Naive thymus-derived CD4-positive, alpha-beta T cell (primary cell): ENCODE results near the gene GPR161. TPM values are rescaled to one million over a fixed set of nuclear protein-coding genes. Genes with fewer than 3 reads are reported as not detected.

Source experiments
- ATAC-seq: fragments of 150-1000 bp; cut with Tn5 transposase; 2 replicates; pipeline ENCODE4 v1.10.0; 2021; ENCODE audit warnings: mild to moderate bottlenecking, moderate library complexity
- CTCF ChIA-PET: fragments of 350-600 bp; sonication (Branson Sonifier 250); formaldehyde crosslinking; loops from one replicate; lab custom pipeline; 2021; ENCODE audit warnings: antibody characterized with exemption; lab: Charles Lee
- POLR2A ChIA-PET: fragments of 350-600 bp; sonication (Branson Sonifier 250); formaldehyde crosslinking; loops from one replicate; lab custom pipeline; 2021; ENCODE audit warnings: antibody characterized with exemption, inconsistent platforms; lab: Charles Lee
- DNase-seq, 9 donors: peaks; one replicate each; pipeline versions ENCODE4 v3.0.0 to v3.0.0-alpha.2; 2020 to 2022; ENCODE audit warnings: mixed read lengths in 1 of 9
- H3K27ac ChIP-seq: one replicate; pipeline ENCODE4 v1.7.0; 2013; ENCODE audit warnings: mild to moderate bottlenecking, low read depth, low read length, moderate library complexity
- H3K27me3 ChIP-seq, 2 donors: one replicate each; pipeline ENCODE4 v1.7.0; 2013; ENCODE audit warnings: low read length in 2 of 2, mild to moderate bottlenecking in 2 of 2, moderate library complexity in 2 of 2; ENCODE audit not compliant: control insufficient read depth in 2 of 2, insufficient read depth in 2 of 2
- H3K36me3 ChIP-seq, 3 experiments: 1 replicate in 2 of 3; 2 replicates in 1 of 3; pipeline ENCODE4 v1.7.0; 2013; ENCODE audit warnings: low read length in 3 of 3, mild to moderate bottlenecking in 3 of 3, moderate library complexity in 1 of 3; ENCODE audit not compliant: insufficient read depth in 3 of 3, control insufficient read depth in 2 of 3
- H3K4me1 ChIP-seq, 2 donors: one replicate each; pipeline ENCODE4 v1.7.0; 2013; ENCODE audit warnings: low read length in 2 of 2, mild to moderate bottlenecking in 2 of 2, moderate library complexity in 1 of 2; ENCODE audit not compliant: control insufficient read depth in 2 of 2, insufficient read depth in 2 of 2
- H3K4me3 ChIP-seq: 2 replicates; pipeline ENCODE4 v1.7.0; 2013; ENCODE audit warnings: mild to moderate bottlenecking, low read length
- H3K9me3 ChIP-seq, 3 experiments: 1 replicate in 2 of 3; 2 replicates in 1 of 3; pipeline ENCODE4 v1.7.0; 2013; ENCODE audit warnings: low read length in 3 of 3; ENCODE audit not compliant: control insufficient read depth in 2 of 3
- H3K27ac Mint-ChIP-seq, 9 donors: one replicate each; pipeline ENCODE4 v1.8.0; 2020 to 2022; ENCODE audit warnings: mixed read lengths in 9 of 9, mild to moderate bottlenecking in 8 of 9, moderate library complexity in 5 of 9, inconsistent platforms in 2 of 9
- H3K27me3 Mint-ChIP-seq, 5 donors: one replicate each; pipeline ENCODE4 v1.8.0; 2021 to 2022; ENCODE audit warnings: mixed read lengths in 5 of 5, mild to moderate bottlenecking in 1 of 5
- H3K36me3 Mint-ChIP-seq, 5 donors: one replicate each; pipeline ENCODE4 v1.8.0; 2020 to 2022; ENCODE audit warnings: mixed read lengths in 5 of 5, mild to moderate bottlenecking in 3 of 5, inconsistent platforms in 1 of 5
- H3K4me1 Mint-ChIP-seq, 7 donors: one replicate each; pipeline ENCODE4 v1.8.0; 2020 to 2022; ENCODE audit warnings: mixed read lengths in 7 of 7, mild to moderate bottlenecking in 3 of 7, inconsistent platforms in 1 of 7
- H3K4me3 Mint-ChIP-seq, 10 donors: one replicate each; pipeline ENCODE4 v1.8.0; 2020 to 2022; ENCODE audit warnings: mild to moderate bottlenecking in 10 of 10, mixed read lengths in 10 of 10, moderate library complexity in 6 of 10, inconsistent platforms in 2 of 10
- H3K9me3 Mint-ChIP-seq, 11 donors: one replicate each; pipeline ENCODE4 v1.8.0; 2020 to 2022; ENCODE audit warnings: mixed read lengths in 11 of 11, mild to moderate bottlenecking in 4 of 11, inconsistent platforms in 1 of 11, moderate library complexity in 1 of 11
- intact Hi-C, 2 donors: fragments of 100-400 bp; cut with micrococcal nuclease; formaldehyde crosslinking; loops; one replicate each; pipeline ENCODE4 v1.15.1; 2023
- polyA plus RNA-seq, 2 donors: library from polyadenylated mRNA; unstranded; fragments of 300-500 nt; fragmentation: Illumina TruSeq; gene quantifications; one replicate each; pipeline ENCODE4 v1.2.3, GENCODE V29; 2021
- total RNA-seq, 6 experiments: library from RNA in 5 of 6; stranded (reverse) in 5 of 6; gene quantifications; 1 replicate in 5 of 6; 2 replicates in 1 of 6; pipeline ENCODE4 v1.2.3 and lab custom pipeline; 2021 to 2026

Gene GPR161
- total and polyA plus RNA-seq, 7 experiments from 2014 or later = 0.05 to 0.60 (median 0.17) TPM; not detected in 3

DNA sequence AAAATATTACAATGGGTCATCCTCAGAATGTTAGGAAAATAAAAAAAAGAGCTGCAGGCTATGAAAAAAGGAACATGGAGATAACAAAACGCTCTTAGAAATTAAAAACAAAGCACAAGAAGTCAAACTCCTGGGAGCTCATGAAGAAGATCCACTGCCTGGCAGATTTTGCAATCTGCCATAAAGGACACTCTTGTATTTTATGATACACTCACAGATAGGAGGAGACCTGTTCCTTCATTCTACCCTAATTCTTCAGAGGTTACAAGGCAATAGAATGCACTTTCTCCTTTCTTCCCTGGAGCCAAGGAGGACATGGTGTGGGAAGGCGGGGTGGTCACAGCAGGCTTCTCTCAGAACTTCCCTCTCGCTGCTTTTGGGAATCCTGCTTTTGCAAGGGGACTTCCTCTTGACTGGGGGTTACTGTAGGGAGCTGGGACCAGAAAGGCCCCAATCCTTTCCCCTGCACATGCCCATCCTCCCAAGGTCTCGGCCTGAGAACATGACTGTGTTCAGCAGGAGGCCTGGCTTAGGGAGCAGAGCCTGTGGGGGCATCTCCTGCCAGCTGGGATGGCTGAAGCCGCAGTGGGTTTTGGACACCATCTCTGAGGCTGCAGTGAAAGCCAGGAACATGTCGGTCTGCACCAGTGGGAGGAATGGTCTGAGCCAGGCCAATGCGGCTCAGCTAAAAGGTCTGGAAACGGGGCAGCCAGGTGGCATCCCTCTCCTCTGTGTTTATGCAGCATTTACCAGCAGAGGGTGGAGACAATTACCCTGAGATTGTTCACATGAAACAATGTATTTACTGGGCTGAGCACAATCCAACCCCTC lies 44.8 kb downstream of the GPR161 start:
- no peaks in the 10 kb centered on the region for H3K9me3 ChIP-seq
- Mint-ChIP-seq H3K27ac (peak overlapping the region in 1 of 9 donors; percentile 65), H3K27me3 (peaks cover 0 to 15% (median 4%) of the 10 kb centered on the region in 5 donors), H3K4me1 (peaks cover 0 to 3% (median 0%) of the 10 kb centered on the region in 7 donors), H3K9me3 (no peaks in the 10 kb centered on the region), H3K4me3 (no peak overlapping the region), H3K36me3 (no peaks in the 10 kb centered on the region)
- ChIA-PET POLR2A (no interaction called here), CTCF (interaction anchor here (0.9 kb wide), 1 partner anchor 9 kb away, joined by 4 read pairs; no protein-coding TSS in a partner anchor)
- intact Hi-C loops = no loop called here
- H3K4me1 ChIP-seq = no peaks in the 10 kb centered on the region
- DNase-seq (no peak), ATAC-seq (no peak)
- no peak overlapping the region for H3K27ac ChIP-seq
- no peaks in the 10 kb centered on the region for H3K27me3 ChIP-seq
- no peaks in the 10 kb centered on the region for H3K36me3 ChIP-seq
- no peak overlapping the region for H3K4me3 ChIP-seq

DNA sequence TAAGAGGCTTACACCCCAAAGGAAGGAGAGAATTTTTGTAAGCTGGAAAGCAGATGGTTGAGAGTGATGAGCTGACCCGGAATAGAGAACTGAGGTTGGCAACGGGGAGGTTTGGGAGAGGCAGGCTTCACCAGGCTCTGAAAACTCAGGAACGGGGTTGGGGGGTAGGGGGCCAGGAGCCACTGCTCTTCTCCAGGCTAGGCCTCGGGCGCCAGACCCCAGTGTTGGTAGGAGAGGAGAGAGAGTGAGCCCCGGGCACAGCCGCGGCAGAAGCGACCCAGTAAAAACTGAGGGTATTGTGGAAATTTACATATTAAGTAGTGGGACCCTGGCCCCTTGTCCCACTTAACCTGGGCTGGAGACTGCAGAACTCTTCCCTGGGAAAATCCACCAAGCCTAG lies 45.7 kb downstream of the GPR161 start:
- CTCF ChIA-PET = no interaction called here
- intact Hi-C loops = no loop called here
- no peak overlapping the region for H3K27ac ChIP-seq
- no peaks in the 10 kb centered on the region for H3K36me3 Mint-ChIP-seq
- no peak overlapping the region for H3K27ac Mint-ChIP-seq
- no peaks in the 10 kb centered on the region for H3K4me1 ChIP-seq
- DNase-seq (no peak), ATAC-seq (no peak)
- no peaks in the 10 kb centered on the region for H3K36me3 ChIP-seq
- POLR2A ChIA-PET = interaction anchor here (0.9 kb wide), 1 partner anchor 1015 kb away, joined by 4 read pairs; no protein-coding TSS in a partner anchor
- peaks cover 0 to 15% (median 4%) of the 10 kb centered on the region in 5 donors for H3K27me3 Mint-ChIP-seq
- no peak overlapping the region for H3K4me3 ChIP-seq
- no peaks in the 10 kb centered on the region for H3K27me3 ChIP-seq
- no peaks in the 10 kb centered on the region for H3K9me3 ChIP-seq
- peaks cover 0 to 3% (median 0%) of the 10 kb centered on the region in 7 donors for H3K4me1 Mint-ChIP-seq
- H3K9me3 Mint-ChIP-seq = no peaks in the 10 kb centered on the region
- no peak overlapping the region for H3K4me3 Mint-ChIP-seq

DNA sequence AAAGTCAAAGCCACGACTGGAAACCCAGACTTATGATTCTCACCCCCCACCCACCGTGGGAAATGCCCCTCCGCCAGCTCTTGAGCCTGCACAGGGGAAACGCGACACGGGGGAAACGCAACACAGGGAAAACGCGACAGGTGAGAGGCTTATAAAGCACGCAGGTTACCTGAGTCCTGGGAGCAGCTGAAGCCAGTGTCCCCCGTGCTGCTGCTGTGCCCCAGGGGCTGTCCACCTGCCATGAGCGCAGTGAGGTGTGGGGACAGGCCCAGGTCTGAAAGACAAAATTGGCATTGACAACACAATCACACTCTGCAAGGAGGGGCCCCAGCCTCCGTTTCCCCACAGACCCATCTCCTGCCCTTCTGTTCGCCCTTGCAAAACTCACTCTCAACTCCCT lies 46.3 kb downstream of the GPR161 start:
- Histone ChIP-seq H3K4me3 (no peak overlapping the region), H3K36me3 (no peaks in the 10 kb centered on the region), H3K27ac (no peak overlapping the region), H3K9me3 (no peaks in the 10 kb centered on the region), H3K4me1 (no peaks in the 10 kb centered on the region), H3K27me3 (no peaks in the 10 kb centered on the region)
- Mint-ChIP-seq H3K27ac (no peak overlapping the region), H3K4me1 (peaks cover 0 to under 1% (median 0%) of the 10 kb centered on the region in 7 donors), H3K4me3 (no peak overlapping the region), H3K9me3 (no peaks in the 10 kb centered on the region), H3K27me3 (peaks cover 0 to 15% (median 4%) of the 10 kb centered on the region in 5 donors), H3K36me3 (no peaks in the 10 kb centered on the region)
- ChIA-PET CTCF (no interaction called here), POLR2A (interaction anchor here (0.9 kb wide), 1 partner anchor 1016 kb away, joined by 4 read pairs; no protein-coding TSS in a partner anchor)
- DNase-seq (no peak), ATAC-seq (no peak)
- intact Hi-C loops = no loop called here

DNA sequence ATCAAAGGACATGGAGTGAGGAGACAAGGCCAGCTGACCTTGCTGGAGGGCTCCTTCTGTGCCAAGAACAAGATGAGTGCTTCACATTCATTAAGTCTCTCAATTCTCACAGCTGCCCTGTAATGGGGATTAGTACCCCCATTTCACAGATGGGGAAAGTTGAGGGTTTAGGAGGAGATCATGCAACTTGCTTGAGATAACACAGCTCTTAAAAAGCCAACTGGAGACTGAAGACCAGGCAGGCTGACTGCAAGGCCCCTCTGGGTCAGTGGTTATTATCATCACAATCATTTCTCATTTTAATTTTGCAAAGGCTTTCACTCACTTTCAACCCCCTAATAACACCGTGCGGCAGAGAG lies 46.8 kb downstream of the GPR161 start:
- Mint-ChIP-seq H3K4me1 (no peaks in the 10 kb centered on the region), H3K27me3 (peaks cover 0 to 14% (median 4%) of the 10 kb centered on the region in 5 donors), H3K4me3 (no peak overlapping the region), H3K27ac (no peak overlapping the region), H3K36me3 (no peaks in the 10 kb centered on the region), H3K9me3 (no peaks in the 10 kb centered on the region)
- Histone ChIP-seq H3K4me1 (no peaks in the 10 kb centered on the region), H3K27me3 (no peaks in the 10 kb centered on the region), H3K4me3 (no peak overlapping the region), H3K36me3 (no peaks in the 10 kb centered on the region), H3K27ac (no peak overlapping the region), H3K9me3 (no peaks in the 10 kb centered on the region)
- POLR2A ChIA-PET = interaction anchor here (0.9 kb wide), 1 partner anchor 1016 kb away, joined by 4 read pairs; no protein-coding TSS in a partner anchor
- intact Hi-C loops = loop anchor here in 1 of 2 donors (10.0 kb wide), 2 partner anchors 285 to 485 kb away; no protein-coding TSS in a partner anchor
- DNase-seq = no peak
- ATAC-seq = no peak
- CTCF ChIA-PET = no interaction called here

DNA sequence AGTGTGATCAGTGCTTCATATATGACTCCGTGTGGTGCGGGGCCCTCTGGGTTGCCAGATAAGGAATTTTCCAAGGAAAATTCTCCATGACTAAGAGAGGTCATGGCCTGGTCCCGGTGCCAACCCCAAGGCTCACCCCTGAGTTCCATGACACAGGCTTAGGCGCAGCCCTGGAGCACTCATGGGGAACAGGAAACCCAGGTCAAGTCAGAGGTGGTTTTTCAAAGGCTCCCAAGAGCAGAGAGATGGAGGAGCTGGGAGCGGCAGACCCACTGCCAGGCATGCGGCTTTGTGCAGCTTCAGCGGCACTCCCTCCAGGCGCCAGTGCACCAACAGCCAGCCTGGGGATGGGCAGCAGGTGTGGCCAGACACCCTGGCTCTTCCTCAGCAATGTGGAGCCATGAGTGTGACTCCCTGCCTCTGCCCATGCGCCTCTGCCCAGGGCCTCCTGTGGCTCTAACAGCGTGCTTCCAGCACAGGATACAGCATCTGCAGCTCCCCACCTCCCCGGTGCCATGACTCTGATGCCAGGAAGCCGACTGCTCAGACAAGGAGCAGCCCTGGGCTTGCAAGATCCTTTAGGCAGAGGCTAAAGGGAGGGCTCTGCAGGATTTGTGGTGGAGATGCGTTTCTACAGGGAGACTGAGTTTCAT lies 47.3 kb downstream of the GPR161 start:
- no peaks in the 10 kb centered on the region for H3K27me3 ChIP-seq
- intact Hi-C loops = loop anchor here in 1 of 2 donors (10.0 kb wide), 2 partner anchors 285 to 485 kb away; no protein-coding TSS in a partner anchor
- ATAC-seq = no peak
- H3K4me3 Mint-ChIP-seq = no peak overlapping the region
- H3K4me1 Mint-ChIP-seq = peaks cover 0 to 3% (median 0%) of the 10 kb centered on the region in 7 donors
- H3K9me3 ChIP-seq = no peaks in the 10 kb centered on the region
- no peaks in the 10 kb centered on the region for H3K36me3 ChIP-seq
- no peak overlapping the region for H3K27ac ChIP-seq
- no peaks in the 10 kb centered on the region for H3K9me3 Mint-ChIP-seq
- peaks cover 0 to 9% (median 4%) of the 10 kb centered on the region in 5 donors for H3K27me3 Mint-ChIP-seq
- ChIA-PET POLR2A (no interaction called here), CTCF (no interaction called here)
- H3K4me1 ChIP-seq = no peaks in the 10 kb centered on the region
- H3K36me3 Mint-ChIP-seq = no peaks in the 10 kb centered on the region
- H3K27ac Mint-ChIP-seq = no peak overlapping the region
- DNase-seq = no peak
- H3K4me3 ChIP-seq = no peak overlapping the region

DNA sequence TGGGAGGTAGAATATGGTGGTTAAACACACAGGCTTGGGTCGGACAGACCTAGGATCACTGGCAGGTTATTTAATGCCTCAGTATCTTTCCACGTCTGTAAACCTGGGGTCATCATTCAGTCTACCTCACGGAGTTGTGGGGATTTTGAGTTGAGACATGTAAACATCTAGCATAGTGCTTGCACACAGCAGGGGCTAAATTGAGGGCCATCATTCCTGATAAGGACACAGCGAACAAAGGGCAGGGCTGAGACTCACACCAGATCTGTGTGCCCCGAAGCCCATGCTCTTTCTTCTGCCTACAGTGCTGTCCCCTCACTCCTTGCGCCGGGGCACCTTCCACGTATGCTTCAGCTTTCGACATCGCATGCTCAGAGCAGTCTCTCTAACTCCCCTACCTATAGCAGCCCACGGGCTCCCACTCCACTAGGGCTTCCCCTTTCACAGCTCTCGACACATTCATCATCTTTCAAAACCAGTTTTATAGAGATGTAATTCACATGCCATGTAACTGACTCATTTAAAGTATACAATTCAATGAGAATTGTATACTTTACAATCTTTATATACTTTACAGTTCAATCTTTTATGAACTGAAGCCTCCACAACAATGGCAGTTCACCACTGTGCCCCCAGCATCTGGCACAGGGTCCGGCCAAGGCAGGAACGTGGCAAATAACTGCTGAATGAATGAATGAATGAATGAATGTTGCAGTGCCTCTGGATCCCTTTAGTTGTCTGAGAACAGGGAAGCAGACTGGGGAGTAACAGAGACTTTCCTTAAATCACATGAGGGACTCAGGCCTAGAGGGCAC lies 48.0 kb downstream of the GPR161 start:
- Mint-ChIP-seq H3K4me3 (no peak overlapping the region), H3K4me1 (peaks cover 0 to 5% (median 0%) of the 10 kb centered on the region in 7 donors), H3K27ac (no peak overlapping the region), H3K36me3 (no peaks in the 10 kb centered on the region), H3K9me3 (no peaks in the 10 kb centered on the region), H3K27me3 (peaks cover 0 to 4% (median 0%) of the 10 kb centered on the region in 5 donors)
- Histone ChIP-seq H3K27ac (no peak overlapping the region), H3K9me3 (no peaks in the 10 kb centered on the region), H3K4me1 (no peaks in the 10 kb centered on the region), H3K27me3 (no peaks in the 10 kb centered on the region), H3K4me3 (no peak overlapping the region), H3K36me3 (no peaks in the 10 kb centered on the region)
- ChIA-PET POLR2A (interaction anchor here (0.6 kb wide), 1 partner anchor 156 kb away, joined by 3 read pairs; no protein-coding TSS in a partner anchor), CTCF (interaction anchor here (1.1 kb wide), 1 partner anchor 13 kb away, joined by 3 read pairs; no protein-coding TSS in a partner anchor)
- intact Hi-C loops = loop anchor here in 1 of 2 donors (10.0 kb wide), 2 partner anchors 284 to 484 kb away; no protein-coding TSS in a partner anchor
- no peak for ATAC-seq
- no peak for DNase-seq
